K562 (cell line): ENCODE data around the gene WDR90. TPM values are rescaled to one million over a fixed set of nuclear protein-coding genes. Genes with fewer than 3 reads are reported as not detected.

Experiments used
- ADNP ChIP-seq: fragments of 200-800 bp; sonication (Bioruptor generic); IDR thresholded peaks from 2 replicates; pipeline ENCODE4 v1.6.1; 2016; ENCODE audit warnings: missing genetic modification characterization, missing compliant biosample characterization
- AFF1 ChIP-seq, 2 experiments: fragments of 450-650 bp; IDR thresholded peaks; 2 replicates each; pipeline ENCODE4 v1.6.1; 2018; ENCODE audit warnings: mild to moderate bottlenecking in 2 of 2, low read depth in 1 of 2; ENCODE audit not compliant: partially characterized antibody in 2 of 2
- BHLHE40 ChIP-seq: IDR thresholded peaks from 2 replicates; pipeline ENCODE4 v1.6.1; 2011; ENCODE audit warnings: low read length, improper control_type of control experiment
- CHD1 ChIP-seq: fragments of 200-600 bp; sonication (generic); IDR thresholded peaks from one replicate; pipeline ENCODE4 v1.6.1; 2012; ENCODE audit warnings: mild to moderate bottlenecking, moderate library complexity, low read length, inconsistent platforms
- KAT7 ChIP-seq: sonication (generic); formaldehyde crosslinking; IDR thresholded peaks from 2 replicates; pipeline ENCODE4 v1.8.0; 2022; ENCODE audit warnings: missing genetic modification reagents, mild to moderate bottlenecking, borderline replicate concordance
- MAFF ChIP-seq: IDR thresholded peaks from 2 replicates; pipeline ENCODE4 v1.6.1; 2012; ENCODE audit warnings: low read length, improper control_type of control experiment
- MCM7 ChIP-seq, 2 experiments: fragments of 450-650 bp; IDR thresholded peaks; 2 replicates each; pipeline ENCODE4 v1.6.1; 2016 to 2018
- OTX1 ChIP-seq: fragments of 450-650 bp; formaldehyde crosslinking; IDR thresholded peaks from 2 replicates; pipeline ENCODE4 v1.4.0; 2022; ENCODE audit warnings: mild to moderate bottlenecking
- PCBP2 ChIP-seq: fragments of 200-400 bp; formaldehyde crosslinking; IDR thresholded peaks from 2 replicates; pipeline ENCODE4 v1.6.1; 2018; ENCODE audit warnings: low read length, low read depth, mild to moderate bottlenecking, moderate library complexity; ENCODE audit not compliant: poor library complexity, severe bottlenecking
- PTTG1 ChIP-seq: fragments of 450-650 bp; IDR thresholded peaks from 2 replicates; pipeline ENCODE4 v1.6.1; 2016; ENCODE audit warnings: low read depth, mild to moderate bottlenecking, missing genetic modification characterization, missing compliant biosample characterization
- RBBP5 ChIP-seq: fragments of 200-600 bp; sonication (generic); IDR thresholded peaks from 2 replicates; pipeline ENCODE4 v1.6.1; 2012; ENCODE audit warnings: borderline replicate concordance, mild to moderate bottlenecking, low read length, control low read depth, inconsistent platforms; ENCODE audit not compliant: insufficient read depth, poor library complexity, severe bottlenecking
- SIN3A ChIP-seq, 2 experiments: fragments of 150-350 bp in 1 of 2; IDR thresholded peaks; 2 replicates each; pipeline ENCODE4 v1.6.1; 2011 to 2016; ENCODE audit warnings: borderline replicate concordance in 2 of 2, low read depth in 2 of 2, low read length in 2 of 2, mild to moderate bottlenecking in 2 of 2, moderate library complexity in 2 of 2; ENCODE audit not compliant: control insufficient read depth in 1 of 2
- SIRT6 ChIP-seq: IDR thresholded peaks from one replicate; pipeline ENCODE4 v1.6.1; 2012; ENCODE audit warnings: low read depth, mild to moderate bottlenecking, control low read depth, inconsistent platforms, low read length, moderate library complexity
- SMARCB1 ChIP-seq: IDR thresholded peaks from 2 replicates; pipeline ENCODE4 v1.6.1; 2011; ENCODE audit warnings: improper control_type of control experiment, low read depth; ENCODE audit not compliant: insufficient read length
- SP1 ChIP-seq: sonication (generic); formaldehyde crosslinking; IDR thresholded peaks from 2 replicates; pipeline ENCODE4 v1.8.1; 2022; ENCODE audit warnings: mild to moderate bottlenecking, missing genetic modification reagents
- SREBF2 ChIP-seq: sonication (generic); formaldehyde crosslinking; IDR thresholded peaks from 2 replicates; pipeline ENCODE4 v1.4.0; 2020; ENCODE audit warnings: mild to moderate bottlenecking, missing genetic modification reagents
- ZKSCAN3 ChIP-seq: fragments of 250-450 bp; sonication (Bioruptor Pico); IDR thresholded peaks from 2 replicates; pipeline ENCODE4 v1.4.0; 2020
- ZNF121 ChIP-seq: sonication (generic); formaldehyde crosslinking; conservative IDR thresholded peaks from 2 replicates; pipeline ENCODE4 v1.8.0; 2022; ENCODE audit warnings: missing genetic modification reagents
- polyA plus RNA-seq, 8 experiments: library from polyadenylated mRNA; depleted of rRNA in 4 of 8; stranded (reverse) in 5 of 8; unstranded in 3 of 8; fragments of >200 nt; fragmentation: Nextera tagmentation in 2 of 8; fragmentation: Illumina TruSeq in 1 of 8; extraction: Ambion mirVana in 2 of 8; extraction: Trizol in 1 of 8; gene quantifications; 2 replicates each; pipeline versions ENCODE4 v1.2.1 to v1.2.3, GENCODE V29; 2011 to 2014; ENCODE audit warnings: inconsistent platforms in 1 of 8, missing spikeins in 1 of 8
- total RNA-seq, 7 experiments: library from RNA; depleted of rRNA in 6 of 7; stranded (reverse); fragments of >200 nt in 6 of 7; fragmentation: Illumina TruSeq in 2 of 7; extraction: Trizol in 2 of 7; gene quantifications; 2 replicates each; pipeline versions ENCODE4 v1.2.1 to v1.2.3, GENCODE V29; 2011 to 2021; ENCODE audit warnings: low replicate concordance in 1 of 7
- TF ChIP-seq, protein P1 (sequence below): sonication (generic); formaldehyde crosslinking; IDR thresholded peaks from 2 replicates; pipeline ENCODE4 v1.9.0; 2022; ENCODE audit warnings: mild to moderate bottlenecking, missing genetic modification reagents
- TF ChIP-seq, protein P2 (sequence below), 2 experiments: fragments of 200-800 bp in 1 of 2; sonication (Bioruptor generic) in 1 of 2; sonication (generic) in 1 of 2; formaldehyde crosslinking in 1 of 2; IDR thresholded peaks in 1 of 2; conservative IDR thresholded peaks in 1 of 2; 2 replicates each; pipeline versions ENCODE4 v1.5.0 to v1.6.1; 2016 to 2020; ENCODE audit warnings: missing compliant biosample characterization in 1 of 2, missing genetic modification characterization in 1 of 2, missing genetic modification reagents in 1 of 2

The WDR90 gene
- total and polyA plus RNA-seq, 9 of the 15 experiments (the other 6 are each of a cell fraction or from before 2014, with no cell fraction given): 0.44 to 12.6 (median 3.3) TPM

- TF ChIP-seq, protein P1, sequence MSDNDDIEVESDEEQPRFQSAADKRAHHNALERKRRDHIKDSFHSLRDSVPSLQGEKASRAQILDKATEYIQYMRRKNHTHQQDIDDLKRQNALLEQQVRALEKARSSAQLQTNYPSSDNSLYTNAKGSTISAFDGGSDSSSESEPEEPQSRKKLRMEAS (CRISPR knock-in tag): peak; percentile 33; the same call in 1 of the 2 replicates
- TF ChIP-seq SREBF2 (CRISPR knock-in tag) (no peak), SP1 (CRISPR knock-in tag) (peak; percentile 49; the same call in 1 of the 2 replicates), AFF1 (IDR thresholded peaks at IDR 0.05; ENCODE audit: low read depth in 1 of 2, partially characterized antibody in 2 of 2) (no peak), OTX1 (CRISPR knock-in tag) (no peak), SIRT6 (no peak), ZNF121 (CRISPR knock-in tag) (no peak), ADNP (tag) (no peak), ZKSCAN3 (CRISPR knock-in tag) (no peak), CHD1 (peak; percentile 72), RBBP5 (peak; percentile 55), KAT7 (CRISPR knock-in tag) (peak; percentile 28; the same call in 1 of the 2 replicates), MAFF (no peak), SMARCB1 (no peak), BHLHE40 (0 out of 2 replicates have a peak, but pooled peaks have one; percentile 23), SIN3A (IDR thresholded peaks at IDR 0.05; ENCODE audit: borderline replicate concordance in 2 of 2, control insufficient read depth in 1 of 2, low read depth in 2 of 2, low read length in 2 of 2) (peak; percentile 17 to 50; a peak in 2 of 4 replicates), PCBP2 (no peak), MCM7 (IDR thresholded peaks at IDR 0.05) (no peak), PTTG1 (tag) (no peak)
- TF ChIP-seq, protein P2, sequence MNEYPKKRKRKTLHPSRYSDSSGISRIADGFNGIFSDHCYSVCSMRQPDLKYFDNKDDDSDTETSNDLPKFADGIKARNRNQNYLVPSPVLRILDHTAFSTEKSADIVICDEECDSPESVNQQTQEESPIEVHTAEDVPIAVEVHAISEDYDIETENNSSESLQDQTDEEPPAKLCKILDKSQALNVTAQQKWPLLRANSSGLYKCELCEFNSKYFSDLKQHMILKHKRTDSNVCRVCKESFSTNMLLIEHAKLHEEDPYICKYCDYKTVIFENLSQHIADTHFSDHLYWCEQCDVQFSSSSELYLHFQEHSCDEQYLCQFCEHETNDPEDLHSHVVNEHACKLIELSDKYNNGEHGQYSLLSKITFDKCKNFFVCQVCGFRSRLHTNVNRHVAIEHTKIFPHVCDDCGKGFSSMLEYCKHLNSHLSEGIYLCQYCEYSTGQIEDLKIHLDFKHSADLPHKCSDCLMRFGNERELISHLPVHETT (CRISPR knock-in tag; conservative IDR thresholded peaks at IDR 0.05 in 1 of 2, IDR thresholded peaks at IDR 0.05 in 1 of 2): peak in 1 of 2 experiments; percentile 71; a peak in 1 of 4 replicates
Observed at GRCh38 chr16:642189-643049, 6.7 kb upstream of the WDR90 start (continued).
